CD14-positive monocyte (primary cell): ENCODE results near the gene GPC6. TPM values are rescaled to one million over a fixed set of nuclear protein-coding genes. Genes with fewer than 3 reads are reported as not detected.

ENCODE experiments used
- DNase-seq, 3 donors: peaks; one replicate each; pipeline ENCODE4 v3.0.0-alpha.2; 2011 to 2022
- H2AFZ ChIP-seq: 2 replicates; pipeline ENCODE4 v1.6.0; 2012; ENCODE audit warnings: mild to moderate bottlenecking, low read depth, low read length, inconsistent platforms; ENCODE audit not compliant: insufficient read depth, poor library complexity, severe bottlenecking
- H3K27ac ChIP-seq, 2 donors: 1 replicate in 1 of 2; 2 replicates in 1 of 2; pipeline ENCODE4 v1.5.1; 2012 to 2013; ENCODE audit warnings: low read length in 2 of 2, control low read depth in 1 of 2, inconsistent platforms in 1 of 2, low read depth in 1 of 2, mild to moderate bottlenecking in 1 of 2
- H3K27me3 ChIP-seq, 2 donors: one replicate each; pipeline versions ENCODE4 v1.6.0 to v1.6.1; 2011 to 2013; ENCODE audit warnings: low read length in 2 of 2; ENCODE audit not compliant: control insufficient read depth in 2 of 2, insufficient read depth in 2 of 2
- H3K36me3 ChIP-seq, 2 donors: replicated peaks in 1 of 2; 1 replicate in 1 of 2; 2 replicates in 1 of 2; pipeline versions ENCODE4 v1.5.1 to v1.6.1; 2012 to 2013; ENCODE audit warnings: low read length in 2 of 2, control low read depth in 1 of 2, inconsistent platforms in 1 of 2, mild to moderate bottlenecking in 1 of 2; ENCODE audit not compliant: insufficient read depth in 2 of 2, control insufficient read depth in 1 of 2
- H3K4me1 ChIP-seq, 2 donors: 1 replicate in 1 of 2; 2 replicates in 1 of 2; pipeline versions ENCODE4 v1.5.1 to v1.6.1; 2012 to 2013; ENCODE audit warnings: low read length in 2 of 2, control low read depth in 1 of 2, inconsistent platforms in 1 of 2, mild to moderate bottlenecking in 1 of 2, moderate library complexity in 1 of 2; ENCODE audit not compliant: insufficient read depth in 2 of 2, control insufficient read depth in 1 of 2
- H3K4me2 ChIP-seq: replicated peaks from 2 replicates; pipeline ENCODE3; 2012; ENCODE audit warnings: low read length, moderate library complexity, mild to moderate bottlenecking; ENCODE audit not compliant: poor library complexity, severe bottlenecking; ENCODE audit errors: extremely low read depth
- H3K4me3 ChIP-seq, 3 experiments: fragments of 200-600 bp in 1 of 3; sonication (generic) in 1 of 3; replicated peaks in 1 of 3; 1 replicate in 2 of 3; 2 replicates in 1 of 3; pipeline ENCODE4 v1.5.1; 2011 to 2013; ENCODE audit warnings: low read length in 3 of 3, mild to moderate bottlenecking in 3 of 3, control low read depth in 2 of 3, low read depth in 2 of 3, inconsistent platforms in 1 of 3, moderate library complexity in 1 of 3
- H3K79me2 ChIP-seq: 2 replicates; pipeline ENCODE4 v1.6.0; 2012; ENCODE audit warnings: mild to moderate bottlenecking, control low read depth, inconsistent platforms, low read length, moderate library complexity; ENCODE audit not compliant: insufficient read depth
- H3K9ac ChIP-seq: 2 replicates; pipeline ENCODE4 v1.6.0; 2017; ENCODE audit warnings: low read length, mild to moderate bottlenecking; ENCODE audit not compliant: insufficient read depth, poor library complexity, severe bottlenecking
- H3K9me3 ChIP-seq, 2 donors: replicated peaks in 1 of 2; 1 replicate in 1 of 2; 2 replicates in 1 of 2; pipeline versions ENCODE4 v1.5.1 to v1.6.1; 2012 to 2013; ENCODE audit warnings: low read length in 2 of 2, control low read depth in 1 of 2; ENCODE audit not compliant: control insufficient read depth in 1 of 2, insufficient read depth in 1 of 2
- H4K20me1 ChIP-seq: 2 replicates; pipeline ENCODE4 v1.6.0; 2012; ENCODE audit warnings: mild to moderate bottlenecking, low read length, control low read depth, moderate library complexity; ENCODE audit not compliant: insufficient read depth
- H3K27ac Mint-ChIP-seq, 7 donors: one replicate each; pipeline ENCODE4 v1.8.0; 2020; ENCODE audit warnings: mild to moderate bottlenecking in 7 of 7, mixed read lengths in 7 of 7, moderate library complexity in 6 of 7, inconsistent platforms in 2 of 7
- H3K27me3 Mint-ChIP-seq, 3 donors: one replicate each; pipeline ENCODE4 v1.8.0; 2021 to 2022; ENCODE audit warnings: low read depth in 3 of 3, mild to moderate bottlenecking in 3 of 3, mixed read lengths in 3 of 3, moderate library complexity in 3 of 3, inconsistent platforms in 1 of 3
- H3K36me3 Mint-ChIP-seq, 2 donors: one replicate each; pipeline ENCODE4 v1.8.0; 2020; ENCODE audit warnings: mixed read lengths in 2 of 2, inconsistent platforms in 1 of 2, mild to moderate bottlenecking in 1 of 2
- H3K4me1 Mint-ChIP-seq: one replicate; pipeline ENCODE4 v1.8.0; 2020; ENCODE audit warnings: mild to moderate bottlenecking, mixed read lengths
- H3K4me3 Mint-ChIP-seq, 2 donors: one replicate each; pipeline ENCODE4 v1.8.0; 2020; ENCODE audit warnings: mild to moderate bottlenecking in 2 of 2, mixed read lengths in 2 of 2, moderate library complexity in 1 of 2
- H3K9me3 Mint-ChIP-seq, 7 donors: one replicate each; pipeline ENCODE4 v1.8.0; 2020 to 2022; ENCODE audit warnings: mixed read lengths in 7 of 7, mild to moderate bottlenecking in 6 of 7, moderate library complexity in 6 of 7, inconsistent platforms in 2 of 7
- CTCF ChIP-seq: fragments of 200-600 bp; IDR thresholded peaks from one replicate; pipeline ENCODE4 v1.8.0; 2022; ENCODE audit warnings: antibody characterized with exemption, mild to moderate bottlenecking
- WGBS: methylation state at CpG from one replicate; pipeline ENCODE4 v1.1.5; 2013; ENCODE audit warnings: missing lambda C conversion rate; ENCODE audit not compliant: insufficient coverage; 5-methylcytosine and 5-hydroxymethylcytosine counted together
- intact Hi-C, 2 donors: fragments of 100-400 bp; cut with micrococcal nuclease; formaldehyde crosslinking; loops; one replicate each; pipeline versions ENCODE4 v1.15.0 to v1.15.1; 2023
- polyA plus RNA-seq, 3 donors: library from polyadenylated mRNA; depleted of rRNA in 1 of 3; unstranded in 2 of 3; stranded (reverse) in 1 of 3; fragments of 300-500 nt in 2 of 3; fragments of >200 nt in 1 of 3; fragmentation: Illumina TruSeq in 2 of 3; gene quantifications; 1 replicate in 2 of 3; 2 replicates in 1 of 3; pipeline ENCODE4 v1.2.3, GENCODE V29; 2012 to 2021

GPC6 gene
- polyA plus RNA-seq, 3 donors: not detected

GRCh38 chr13:94359875-94360274 lies 1133.3 kb downstream of the GPC6 start:
- TF ChIP-seq CTCF: no peak
- Mint-ChIP-seq H3K27ac (no peak overlapping the region), H3K4me3 (no peak overlapping the region), H3K9me3 (peaks cover 0 to 4% (median 0%) of the 10 kb centered on the region in 7 donors), H3K27me3 (peaks cover 0 to 4% (median 3%) of the 10 kb centered on the region in 3 donors), H3K36me3 (no peaks in the 10 kb centered on the region), H3K4me1 (peaks cover 2% of the 10 kb centered on the region)
- H2AFZ ChIP-seq: no peak overlapping the region
- no peak overlapping the region for H3K4me2 ChIP-seq
- H3K4me3 ChIP-seq: no peak overlapping the region
- no peaks in the 10 kb centered on the region for H3K36me3 ChIP-seq
- H3K27me3 ChIP-seq: no peaks in the 10 kb centered on the region
- no peaks in the 10 kb centered on the region for H3K9me3 ChIP-seq
- H4K20me1 ChIP-seq: no peaks in the 10 kb centered on the region
- no peaks in the 10 kb centered on the region for H3K4me1 ChIP-seq
- DNase-seq: no peak
- H3K9ac ChIP-seq: no peak overlapping the region
- H3K79me2 ChIP-seq: no peaks in the 10 kb centered on the region
- intact Hi-C loops: no loop called here
- H3K27ac ChIP-seq: no peak overlapping the region

GRCh38 chr13:94362411-94362909 lies 1135.9 kb downstream of the GPC6 start:
- peak overlapping the region in 1 of 7 donors; percentile 35 for H3K27ac Mint-ChIP-seq
- Histone ChIP-seq H3K27me3 (no peaks in the 10 kb centered on the region), H3K27ac (no peak overlapping the region), H3K79me2 (no peaks in the 10 kb centered on the region), H3K9ac (no peak overlapping the region), H3K9me3 (no peaks in the 10 kb centered on the region), H3K4me1 (no peaks in the 10 kb centered on the region), H3K36me3 (no peaks in the 10 kb centered on the region), H3K4me2 (no peak overlapping the region), H3K4me3 (no peak overlapping the region), H4K20me1 (no peaks in the 10 kb centered on the region), H2AFZ (no peak overlapping the region)
- peak; percentile 85 for TF ChIP-seq CTCF
- 0% methylated on average over 2 of the region's 4 CpGs for WGBS
- H3K4me3 Mint-ChIP-seq: no peak overlapping the region
- no peaks in the 10 kb centered on the region for H3K36me3 Mint-ChIP-seq
- peaks cover 0 to 2% (median 0%) of the 10 kb centered on the region in 7 donors for H3K9me3 Mint-ChIP-seq
- H3K4me1 Mint-ChIP-seq: no peaks in the 10 kb centered on the region
- intact Hi-C loops: no loop called here
- DNase-seq: peak; percentile 49 to 66 (median 54)
- peaks cover 0 to 3% (median 3%) of the 10 kb centered on the region in 3 donors for H3K27me3 Mint-ChIP-seq
